GM12892 (cell line): ENCODE measurements around the gene CCRL2.

Experiments used
- POLR2A ChIP-seq: IDR thresholded peaks from 2 replicates; pipeline ENCODE4 v1.6.1; 2011; ENCODE audit warnings: low read depth, low read length, control low read depth
- POLR2AphosphoS5 ChIP-seq: IDR thresholded peaks from 2 replicates; pipeline ENCODE4 v1.6.1; 2011; ENCODE audit warnings: low read depth, low read length, control low read depth
- TAF1 ChIP-seq: IDR thresholded peaks from 2 replicates; pipeline ENCODE4 v1.6.1; 2011; ENCODE audit warnings: low read depth, mild to moderate bottlenecking, control low read depth, low read length, borderline replicate concordance

DNA sequence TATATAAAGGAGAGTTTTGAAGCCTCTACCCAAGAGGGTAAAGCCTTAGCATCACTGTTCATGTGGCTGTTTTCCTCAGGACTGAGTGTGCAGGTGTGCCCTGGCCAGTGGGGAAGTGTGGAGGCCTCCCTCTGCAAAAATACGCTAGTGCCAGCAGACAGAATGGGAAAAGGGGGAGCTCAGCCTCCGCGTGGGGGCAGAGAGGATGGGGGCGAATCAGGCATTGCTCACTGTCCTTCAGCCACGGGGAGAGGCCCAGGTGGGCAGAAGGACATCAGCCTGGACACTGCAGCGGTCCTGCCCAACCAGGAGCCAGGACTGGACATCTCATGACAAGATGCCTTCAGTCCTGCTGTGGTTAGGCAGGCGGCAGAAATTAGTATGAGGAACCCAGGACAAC, 47.5 kb downstream of the CCRL2 start:
- TF ChIP-seq POLR2A (no peak), POLR2AphosphoS5 (no peak), TAF1 (no peak)
